Activated T-helper 1 cell treated with anti-CD3 and anti-CD28 coated beads, Interleukin-2, amount 50 U/mL, for 16 hours (primary cell): Measurements from ENCODE around the gene ATG14.
"Not testable (repeated sequence)": the region's sequence is repeated elsewhere in the genome, so short reads cannot be mapped to it uniquely, and the experiment has no call there.

ENCODE experiments used
- DNase-seq, 2 donors: peaks; one replicate each; pipeline ENCODE4 v3.0.0-alpha.2; 2020; ENCODE audit warnings: low read depth in 1 of 2, low spot score in 1 of 2

Gene ATG14

GRCh38 chr14:55433880-55434804 lies 22.5 kb upstream of the ATG14 start:
- no peak for DNase-seq

- no peak for DNase-seq
Measured at GRCh38 chr14:55432628-55433027, 21.0 kb upstream of the ATG14 start.

- no peak for DNase-seq
Measured at GRCh38 chr14:55430024-55430690, 18.5 kb upstream of the ATG14 start.

GRCh38 chr14:55427439-55427838 lies 15.8 kb upstream of the ATG14 start:
- no peak for DNase-seq

GRCh38 chr14:55426891-55427290 lies 15.3 kb upstream of the ATG14 start:
- DNase-seq: no peak

GRCh38 chr14:55425091-55425490 lies 13.5 kb upstream of the ATG14 start:
- DNase-seq: no peak

GRCh38 chr14:55423969-55424368 lies 12.3 kb upstream of the ATG14 start:
- no peak for DNase-seq

GRCh38 chr14:55422338-55422737 lies 10.7 kb upstream of the ATG14 start:
- not testable (repeated sequence) for DNase-seq

GRCh38 chr14:55419663-55420062 lies 8.0 kb upstream of the ATG14 start:
- DNase-seq: no peak

- DNase-seq: no peak
Measured at GRCh38 chr14:55418411-55418810, 6.8 kb upstream of the ATG14 start.

- DNase-seq: no peak
Measured at GRCh38 chr14:55417955-55418354, 6.3 kb upstream of the ATG14 start.

GRCh38 chr14:55416866-55417265 lies 5.2 kb upstream of the ATG14 start:
- DNase-seq: no peak

GRCh38 chr14:55414551-55414950 lies 2.9 kb upstream of the ATG14 start:
- no peak for DNase-seq

- no peak for DNase-seq
Measured at GRCh38 chr14:55412676-55413075, 1.0 kb upstream of the ATG14 start.

GRCh38 chr14:55410876-55411275 lies 754 bp downstream of the ATG14 start:
- no peak for DNase-seq

- no peak for DNase-seq
Measured at GRCh38 chr14:55404173-55404854, 7.3 kb downstream of the ATG14 start.

GRCh38 chr14:55401751-55402150 lies 9.9 kb downstream of the ATG14 start:
- DNase-seq: no peak

GRCh38 chr14:55399852-55400251 lies 11.8 kb downstream of the ATG14 start:
- DNase-seq: no peak

- no peak for DNase-seq
Measured at GRCh38 chr14:55399183-55399582, 12.4 kb downstream of the ATG14 start.

- no peak for DNase-seq
Measured at GRCh38 chr14:55398679-55399078, 13.0 kb downstream of the ATG14 start.

GRCh38 chr14:55389330-55389729 lies 22.3 kb downstream of the ATG14 start:
- no peak for DNase-seq

- DNase-seq: no peak
Measured at GRCh38 chr14:55388160-55388559, 23.5 kb downstream of the ATG14 start.
